Adrenal gland (tissue), 5 donors: Measurements from ENCODE around the gene MGAT5.

Experiments
- POLR2A ChIP-seq, 2 donors: fragments of 450-650 bp; IDR thresholded peaks; one replicate each; pipeline ENCODE4 v1.6.1; 2017; ENCODE audit warnings: antibody characterized with exemption in 2 of 2, mild to moderate bottlenecking in 2 of 2, moderate library complexity in 1 of 2
- TF ChIP-seq, protein P1 (sequence below), 6 experiments: fragments of 450-650 bp in 4 of 6; fragments of 200-600 bp in 2 of 6; sonication (generic) in 1 of 6; IDR thresholded peaks; 1 replicate in 5 of 6; 2 replicates in 1 of 6; pipeline versions ENCODE4 v1.5.1 to v1.8.0; 2016 to 2021; ENCODE audit warnings: antibody characterized with exemption in 6 of 6, mild to moderate bottlenecking in 2 of 6, moderate library complexity in 1 of 6
- donor health status: DM: no; HTN: no; CAD: no.

DNA sequence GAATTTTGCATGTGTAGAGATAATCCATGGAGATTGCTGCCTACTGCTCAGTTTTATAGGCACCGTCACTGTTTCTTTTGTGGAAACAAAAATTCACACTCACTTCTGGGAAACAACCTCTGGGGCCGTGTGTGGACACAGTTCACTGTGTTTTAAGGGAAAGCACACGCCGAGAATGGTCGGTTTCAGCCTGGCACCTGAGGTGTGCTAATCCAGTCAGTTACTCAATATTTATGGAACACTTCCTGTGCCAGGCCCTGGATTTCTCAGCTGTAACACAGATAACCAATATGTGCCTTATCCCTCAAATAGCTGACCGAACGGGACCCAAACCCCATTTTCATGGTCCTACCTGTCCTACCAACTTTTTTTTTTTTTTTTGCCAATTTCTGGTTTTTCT, 179.6 kb downstream of the MGAT5 start:
- TF ChIP-seq POLR2A (IDR thresholded peaks at IDR 0.05) = no peak
- TF ChIP-seq, protein P1, sequence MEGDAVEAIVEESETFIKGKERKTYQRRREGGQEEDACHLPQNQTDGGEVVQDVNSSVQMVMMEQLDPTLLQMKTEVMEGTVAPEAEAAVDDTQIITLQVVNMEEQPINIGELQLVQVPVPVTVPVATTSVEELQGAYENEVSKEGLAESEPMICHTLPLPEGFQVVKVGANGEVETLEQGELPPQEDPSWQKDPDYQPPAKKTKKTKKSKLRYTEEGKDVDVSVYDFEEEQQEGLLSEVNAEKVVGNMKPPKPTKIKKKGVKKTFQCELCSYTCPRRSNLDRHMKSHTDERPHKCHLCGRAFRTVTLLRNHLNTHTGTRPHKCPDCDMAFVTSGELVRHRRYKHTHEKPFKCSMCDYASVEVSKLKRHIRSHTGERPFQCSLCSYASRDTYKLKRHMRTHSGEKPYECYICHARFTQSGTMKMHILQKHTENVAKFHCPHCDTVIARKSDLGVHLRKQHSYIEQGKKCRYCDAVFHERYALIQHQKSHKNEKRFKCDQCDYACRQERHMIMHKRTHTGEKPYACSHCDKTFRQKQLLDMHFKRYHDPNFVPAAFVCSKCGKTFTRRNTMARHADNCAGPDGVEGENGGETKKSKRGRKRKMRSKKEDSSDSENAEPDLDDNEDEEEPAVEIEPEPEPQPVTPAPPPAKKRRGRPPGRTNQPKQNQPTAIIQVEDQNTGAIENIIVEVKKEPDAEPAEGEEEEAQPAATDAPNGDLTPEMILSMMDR (IDR thresholded peaks at IDR 0.05) = no peak
